ENCODE results near the gene CCDC93. TPM values are rescaled to one million over a fixed set of nuclear protein-coding genes. Genes with fewer than 3 reads are reported as not detected.

CCDC93 gene
- polyA plus RNA-seq, 3 donors from 2014 or later = 3.0 to 7.7 (median 4.2) TPM

Other genes with a start within 250 kb of the CCDC93 start
- gene DDX18, start 199.4 kb downstream of the CCDC93 start, polyA plus RNA-seq = 10 to 100 TPM; 32.2 to 51.6 (median 34.6) TPM
- 10 to 100 TPM; 15.9 to 19.8 (median 19.1) TPM for gene INSIG2, start 74.4 kb upstream of the CCDC93 start, polyA plus RNA-seq

All from immature natural killer cell (primary cell).